A673 (cell line): ENCODE measurements around the gene AMDHD1.

Experiments
- CTCF ChIP-seq: fragments of 300-800, 200-600 bp; sonication (generic); conservative IDR thresholded peaks from 2 replicates; pipeline ENCODE4 v1.5.1; 2017; ENCODE audit warnings: low read depth, mild to moderate bottlenecking, antibody characterized with exemption, low read length, moderate library complexity, mixed read lengths
- EZH2 ChIP-seq: fragments of 200-600 bp; sonication (generic); IDR thresholded peaks from 2 replicates; pipeline ENCODE4 v1.6.1; 2017; ENCODE audit warnings: borderline replicate concordance, low read depth, mild to moderate bottlenecking, mixed read lengths, antibody characterized with exemption, low read length; ENCODE audit not compliant: poor library complexity, severe bottlenecking

DNA sequence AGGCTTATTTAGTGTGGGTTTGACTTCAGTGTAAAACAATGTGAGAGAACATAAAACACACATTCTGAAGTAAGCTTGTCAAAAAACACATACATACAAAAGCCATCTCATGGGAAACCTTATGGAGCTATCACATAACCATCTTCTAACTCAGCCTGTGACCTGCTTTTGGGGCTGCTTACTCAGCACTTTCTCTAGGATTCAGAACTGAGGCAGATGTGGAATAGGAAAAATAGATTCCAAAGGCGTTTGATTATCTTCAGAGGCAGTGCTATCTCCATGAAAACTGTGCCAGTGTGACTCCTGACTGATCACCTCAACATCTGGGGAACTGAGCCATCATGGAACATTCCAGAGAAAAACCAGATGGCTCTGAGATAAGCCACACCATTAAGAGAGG lies 39.5 kb downstream of the AMDHD1 start:
- no peak for TF ChIP-seq CTCF
- TF ChIP-seq EZH2, result no peak
